Measurements from ENCODE around the gene SLC24A5.

SLC24A5 gene

DNA sequence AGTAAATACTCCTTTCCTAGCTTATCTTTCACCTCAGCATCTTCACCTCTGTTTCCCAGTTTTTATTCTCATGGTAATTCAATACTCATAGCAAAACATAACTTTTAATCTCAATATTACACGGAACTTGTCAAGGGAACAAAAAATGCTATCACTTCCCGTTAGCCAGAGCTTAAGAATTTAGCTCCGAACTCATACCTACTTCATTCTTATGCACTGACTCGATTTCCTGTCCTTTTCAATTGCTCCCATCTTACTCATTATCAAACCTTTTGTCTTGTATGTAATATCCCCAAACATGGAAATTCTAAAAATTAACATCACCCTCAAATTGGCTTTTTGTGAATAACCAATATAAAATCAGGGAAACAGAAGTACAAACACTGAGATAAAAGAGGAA, 29.1 kb downstream of the SLC24A5 start:
- DNase-seq (ENCODE audit: low read depth): no peak
- no peak overlapping the region for H3K4me3 ChIP-seq (ENCODE audit: low read depth, low read length)
- TF ChIP-seq, protein P1, sequence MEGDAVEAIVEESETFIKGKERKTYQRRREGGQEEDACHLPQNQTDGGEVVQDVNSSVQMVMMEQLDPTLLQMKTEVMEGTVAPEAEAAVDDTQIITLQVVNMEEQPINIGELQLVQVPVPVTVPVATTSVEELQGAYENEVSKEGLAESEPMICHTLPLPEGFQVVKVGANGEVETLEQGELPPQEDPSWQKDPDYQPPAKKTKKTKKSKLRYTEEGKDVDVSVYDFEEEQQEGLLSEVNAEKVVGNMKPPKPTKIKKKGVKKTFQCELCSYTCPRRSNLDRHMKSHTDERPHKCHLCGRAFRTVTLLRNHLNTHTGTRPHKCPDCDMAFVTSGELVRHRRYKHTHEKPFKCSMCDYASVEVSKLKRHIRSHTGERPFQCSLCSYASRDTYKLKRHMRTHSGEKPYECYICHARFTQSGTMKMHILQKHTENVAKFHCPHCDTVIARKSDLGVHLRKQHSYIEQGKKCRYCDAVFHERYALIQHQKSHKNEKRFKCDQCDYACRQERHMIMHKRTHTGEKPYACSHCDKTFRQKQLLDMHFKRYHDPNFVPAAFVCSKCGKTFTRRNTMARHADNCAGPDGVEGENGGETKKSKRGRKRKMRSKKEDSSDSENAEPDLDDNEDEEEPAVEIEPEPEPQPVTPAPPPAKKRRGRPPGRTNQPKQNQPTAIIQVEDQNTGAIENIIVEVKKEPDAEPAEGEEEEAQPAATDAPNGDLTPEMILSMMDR (IDR thresholded peaks at IDR 0.05; ENCODE audit: insufficient read depth, low read depth, low read length, missing control alignments): no peak

DNA sequence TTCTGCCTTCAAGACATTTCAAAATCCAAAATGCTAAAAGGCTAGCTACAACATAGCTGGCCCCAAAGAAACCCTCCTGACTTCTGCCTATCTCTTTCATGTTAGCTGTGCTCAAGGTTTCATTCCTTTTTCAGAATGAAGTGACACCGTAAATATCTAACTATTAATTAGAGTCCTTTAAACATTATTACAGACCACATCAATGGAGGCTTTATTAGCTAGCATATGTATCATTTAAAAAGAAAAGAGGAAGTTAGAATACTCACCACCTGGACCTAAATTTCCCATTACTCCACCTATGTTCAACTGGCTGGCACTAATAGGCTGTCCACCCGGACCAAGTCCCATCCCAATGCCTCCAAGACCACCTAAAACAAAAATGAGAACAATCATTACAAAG, 32.7 kb downstream of the SLC24A5 start:
- TF ChIP-seq, protein P1 (IDR thresholded peaks at IDR 0.05; ENCODE audit: insufficient read depth, low read depth, low read length, missing control alignments): no peak
- H3K4me3 ChIP-seq (ENCODE audit: low read depth, low read length): no peak overlapping the region
- DNase-seq (ENCODE audit: low read depth): no peak

- no peak overlapping the region for H3K4me3 ChIP-seq (ENCODE audit: low read depth, low read length)
- DNase-seq (ENCODE audit: low read depth): no peak
Measured at GRCh38 chr15:48168616-48169015, 47.8 kb downstream of the SLC24A5 start.

DNA sequence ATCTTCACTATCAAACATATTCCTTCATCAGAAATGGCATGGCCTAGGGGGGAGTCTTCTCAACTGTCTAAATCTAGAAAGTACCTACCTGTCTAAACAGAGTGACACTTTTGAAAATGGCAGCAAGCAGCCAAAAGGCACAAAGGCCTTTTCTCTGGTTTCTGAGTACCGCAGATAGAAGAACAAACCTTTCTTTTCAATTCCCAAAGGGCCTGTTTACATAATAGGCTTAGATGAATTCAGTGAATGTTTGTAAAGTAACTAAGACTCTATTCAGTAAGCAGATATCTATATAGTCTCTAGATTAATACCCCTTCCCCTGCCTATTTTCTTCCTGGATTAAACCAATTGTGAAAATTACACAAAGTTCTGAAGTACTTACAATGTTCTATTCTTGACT, 50.2 kb downstream of the SLC24A5 start:
- no peak overlapping the region for H3K4me3 ChIP-seq (ENCODE audit: low read depth, low read length)
- DNase-seq (ENCODE audit: low read depth): no peak
- TF ChIP-seq, protein P1 (IDR thresholded peaks at IDR 0.05; ENCODE audit: insufficient read depth, low read depth, low read length, missing control alignments): no peak

More at GRCh38 chr15:48168616-48169015, 47.8 kb downstream of the SLC24A5 start:
- TF ChIP-seq, protein P1 (IDR thresholded peaks at IDR 0.05; ENCODE audit: insufficient read depth, low read depth, low read length, missing control alignments): no peak

DNA sequence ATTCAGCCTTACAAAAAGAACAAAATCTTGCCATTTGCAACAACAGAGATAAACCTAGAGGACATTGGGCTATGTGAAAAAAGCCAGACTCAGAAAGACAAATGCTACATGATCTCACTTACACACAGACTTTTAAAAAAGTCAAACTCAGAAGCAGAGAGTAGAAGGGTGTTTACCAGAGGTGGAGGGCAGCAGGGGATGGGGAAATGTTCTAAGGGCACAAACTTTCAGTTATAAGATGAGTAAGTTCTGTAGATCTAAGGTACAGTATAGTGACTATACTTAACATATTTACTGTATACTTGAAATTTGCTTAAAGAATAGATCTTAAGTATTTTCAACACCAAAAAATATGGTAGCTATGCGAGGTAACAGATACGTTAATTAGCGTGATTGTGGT, 54.3 kb downstream of the SLC24A5 start:
- TF ChIP-seq, protein P1 (IDR thresholded peaks at IDR 0.05; ENCODE audit: insufficient read depth, low read depth, low read length, missing control alignments): no peak
- DNase-seq (ENCODE audit: low read depth): peak; percentile 21
- no peak overlapping the region for H3K4me3 ChIP-seq (ENCODE audit: low read depth, low read length)

DNA sequence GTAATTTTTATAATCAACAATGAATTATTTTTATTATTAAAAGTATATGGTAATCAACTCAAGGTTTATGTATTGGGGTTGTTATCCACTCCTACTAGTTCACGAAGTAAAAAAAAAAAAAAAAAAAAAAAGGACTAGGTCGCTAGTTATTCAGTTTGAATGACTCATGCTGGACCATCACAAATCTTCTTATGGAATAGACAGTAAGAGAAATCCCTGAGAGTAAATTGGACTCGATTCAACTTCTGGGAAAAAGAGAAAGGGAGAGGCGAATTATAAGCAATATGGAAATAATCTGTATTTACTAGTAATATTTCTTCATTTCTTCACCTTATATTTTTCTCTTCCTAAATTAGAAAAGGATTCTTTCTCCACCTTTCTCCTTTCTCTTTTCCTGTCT, 55.3 kb downstream of the SLC24A5 start:
- no peak for DNase-seq (ENCODE audit: low read depth)
- TF ChIP-seq, protein P1 (IDR thresholded peaks at IDR 0.05; ENCODE audit: insufficient read depth, low read depth, low read length, missing control alignments): no peak
- H3K4me3 ChIP-seq (ENCODE audit: low read depth, low read length): no peak overlapping the region

DNA sequence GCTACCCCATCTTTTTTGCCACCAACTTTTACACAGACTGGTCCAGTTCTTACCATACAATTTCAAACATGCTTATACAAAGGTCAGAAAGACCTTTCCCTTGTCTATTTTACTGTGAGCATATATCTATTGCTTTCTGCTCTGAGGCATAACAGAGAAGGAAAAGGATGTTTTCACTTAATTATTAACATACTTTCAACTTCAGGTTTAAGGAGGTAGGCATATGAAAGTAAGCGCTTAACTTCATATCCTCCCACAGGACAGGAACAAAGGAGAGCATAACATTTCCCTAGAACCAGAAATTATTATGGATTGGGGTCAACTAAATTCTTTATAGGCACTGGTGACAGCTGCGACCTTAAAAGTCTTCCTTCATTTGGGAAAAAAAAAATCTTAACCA, 56.2 kb downstream of the SLC24A5 start:
- no peak for DNase-seq (ENCODE audit: low read depth)
- H3K4me3 ChIP-seq (ENCODE audit: low read depth, low read length): peak overlapping the region; percentile 75
- TF ChIP-seq, protein P1 (IDR thresholded peaks at IDR 0.05; ENCODE audit: insufficient read depth, low read depth, low read length, missing control alignments): no peak

Measured in GM12865 (cell line).